Mucosa of rectum (tissue), 2 donors: Measurements from ENCODE around the gene EZH1.

Source experiments
- H3K27ac ChIP-seq, 2 donors: one replicate each; pipeline ENCODE4 v1.7.0; 2013; ENCODE audit warnings: inconsistent platforms in 2 of 2, low read depth in 2 of 2, low read length in 2 of 2
- H3K27me3 ChIP-seq, 2 donors: one replicate each; pipeline ENCODE4 v1.7.0; 2013; ENCODE audit warnings: low read length in 2 of 2; ENCODE audit not compliant: control insufficient read depth in 2 of 2, insufficient read depth in 2 of 2
- H3K36me3 ChIP-seq, 2 donors: one replicate each; pipeline ENCODE4 v1.7.0; 2013; ENCODE audit warnings: low read length in 2 of 2; ENCODE audit not compliant: control insufficient read depth in 2 of 2, insufficient read depth in 2 of 2
- H3K4me1 ChIP-seq, 2 donors: one replicate each; pipeline ENCODE4 v1.7.0; 2013; ENCODE audit warnings: low read length in 2 of 2, mild to moderate bottlenecking in 1 of 2; ENCODE audit not compliant: control insufficient read depth in 2 of 2, insufficient read depth in 2 of 2
- H3K4me3 ChIP-seq, 2 donors: one replicate each; pipeline ENCODE4 v1.7.0; 2013; ENCODE audit warnings: low read length in 2 of 2
- H3K9ac ChIP-seq, 2 donors: one replicate each; pipeline ENCODE4 v1.7.0; 2013; ENCODE audit warnings: low read length in 2 of 2, low read depth in 1 of 2, mild to moderate bottlenecking in 1 of 2
- H3K9me3 ChIP-seq, 2 donors: one replicate each; pipeline ENCODE4 v1.7.0; 2013; ENCODE audit warnings: low read length in 2 of 2; ENCODE audit not compliant: control insufficient read depth in 2 of 2
- donor health status: healthy.
- donor health status: Normal muscosa, but diverticular disease.

EZH1 gene

GRCh38 chr17:42655528-42655927, 89.3 kb downstream of the EZH1 start:
- Histone ChIP-seq H3K27ac (no peak overlapping the region), H3K9ac (no peak overlapping the region)

GRCh38 chr17:42653179-42654124, 91.4 kb downstream of the EZH1 start:
- H3K9me3 ChIP-seq, result no peaks in the 10 kb centered on the region
- H3K36me3 ChIP-seq, result no peaks in the 10 kb centered on the region
- H3K27ac ChIP-seq, result peak overlapping the region; percentile 29 to 46
- H3K9ac ChIP-seq, result peak overlapping the region in 1 of 2 donors; percentile 3
- peaks cover 0 to 2% of the 10 kb centered on the region in 2 donors for H3K27me3 ChIP-seq
- peak overlapping the region in 1 of 2 donors; percentile 54 for H3K4me3 ChIP-seq
- no peaks in the 10 kb centered on the region for H3K4me1 ChIP-seq

More at GRCh38 chr17:42655528-42655927, 89.3 kb downstream of the EZH1 start:
- H3K9me3 ChIP-seq, result no peaks in the 10 kb centered on the region
- peaks cover 4 to 13% of the 10 kb centered on the region in 2 donors for H3K4me1 ChIP-seq
- no peaks in the 10 kb centered on the region for H3K36me3 ChIP-seq
- H3K27me3 ChIP-seq, result peaks cover 0 to 2% of the 10 kb centered on the region in 2 donors
- no peak overlapping the region for H3K4me3 ChIP-seq

GRCh38 chr17:42651392-42651791, 93.4 kb downstream of the EZH1 start:
- Histone ChIP-seq H3K4me3 (no peak overlapping the region), H3K36me3 (no peaks in the 10 kb centered on the region), H3K27ac (no peak overlapping the region), H3K4me1 (no peaks in the 10 kb centered on the region), H3K9ac (no peak overlapping the region), H3K9me3 (no peaks in the 10 kb centered on the region), H3K27me3 (peaks cover 0 to 2% of the 10 kb centered on the region in 2 donors)
